DND-41 (cell line): ENCODE results near the gene MALAT1.

Experiments used
- ATAC-seq: fragments of 200-7000 bp; cut with Tn5 transposase; 3 replicates; pipeline ENCODE4 v1.9.1; 2021; ENCODE audit warnings: low read depth; ENCODE audit not compliant: insufficient read depth
- DNase-seq: peaks from one replicate; pipeline ENCODE4 v3.0.0-alpha.2; 2020
- H2AFZ ChIP-seq: 2 replicates; pipeline ENCODE4 v1.6.0; 2012; ENCODE audit warnings: low read depth, low read length
- H3K27ac ChIP-seq: 2 replicates; pipeline ENCODE4 v1.5.1; 2012; ENCODE audit warnings: low read length, inconsistent platforms
- H3K27me3 ChIP-seq: fragments of 200-600 bp; sonication (generic); 2 replicates; pipeline ENCODE4 v1.6.0; 2012; ENCODE audit warnings: low read length, mild to moderate bottlenecking, inconsistent platforms; ENCODE audit not compliant: insufficient read depth, poor library complexity
- H3K36me3 ChIP-seq: 2 replicates; pipeline ENCODE4 v1.5.1; 2012; ENCODE audit warnings: low read length, inconsistent platforms; ENCODE audit not compliant: insufficient read depth
- H3K4me1 ChIP-seq: 2 replicates; pipeline ENCODE4 v1.5.1; 2012; ENCODE audit warnings: mild to moderate bottlenecking, low read length; ENCODE audit not compliant: insufficient read depth
- H3K4me2 ChIP-seq: 2 replicates; pipeline ENCODE4 v1.6.0; 2012; ENCODE audit warnings: mild to moderate bottlenecking, moderate library complexity, low read length, inconsistent platforms; ENCODE audit not compliant: insufficient read depth
- H3K4me3 ChIP-seq, 2 experiments: fragments of 200-600 bp in 1 of 2; shearing (Covaris generic) in 1 of 2; 2 replicates each; pipeline ENCODE4 v1.5.1; 2012 to 2016; ENCODE audit warnings: inconsistent platforms in 2 of 2, low read length in 2 of 2, mild to moderate bottlenecking in 2 of 2, low read depth in 1 of 2, moderate library complexity in 1 of 2
- H3K79me2 ChIP-seq: 2 replicates; pipeline ENCODE4 v1.6.0; 2012; ENCODE audit warnings: low read length, inconsistent platforms; ENCODE audit not compliant: insufficient read depth
- H3K9ac ChIP-seq: 2 replicates; pipeline ENCODE4 v1.6.0; 2012; ENCODE audit warnings: low read depth, mild to moderate bottlenecking, inconsistent platforms, low read length, moderate library complexity
- H3K9me3 ChIP-seq: 2 replicates; pipeline ENCODE4 v1.5.1; 2012; ENCODE audit warnings: low read length, moderate library complexity, mild to moderate bottlenecking, inconsistent platforms; ENCODE audit not compliant: insufficient read depth, severe bottlenecking
- H4K20me1 ChIP-seq: 2 replicates; pipeline ENCODE4 v1.6.0; 2012; ENCODE audit warnings: low read length; ENCODE audit not compliant: insufficient read depth
- EZH2 ChIP-seq: IDR thresholded peaks from 3 replicates; pipeline ENCODE4 v1.6.1; 2012; ENCODE audit warnings: borderline replicate concordance, low read depth, mild to moderate bottlenecking, moderate library complexity, low read length, inconsistent platforms; ENCODE audit not compliant: severe bottlenecking
- TF ChIP-seq, protein P1 (sequence below): IDR thresholded peaks from 2 replicates; pipeline ENCODE4 v1.5.1; 2012; ENCODE audit warnings: borderline replicate concordance, low read length, moderate library complexity, mild to moderate bottlenecking; ENCODE audit not compliant: poor library complexity, severe bottlenecking; ENCODE audit errors: extremely low read depth

The MALAT1 gene

DNA sequence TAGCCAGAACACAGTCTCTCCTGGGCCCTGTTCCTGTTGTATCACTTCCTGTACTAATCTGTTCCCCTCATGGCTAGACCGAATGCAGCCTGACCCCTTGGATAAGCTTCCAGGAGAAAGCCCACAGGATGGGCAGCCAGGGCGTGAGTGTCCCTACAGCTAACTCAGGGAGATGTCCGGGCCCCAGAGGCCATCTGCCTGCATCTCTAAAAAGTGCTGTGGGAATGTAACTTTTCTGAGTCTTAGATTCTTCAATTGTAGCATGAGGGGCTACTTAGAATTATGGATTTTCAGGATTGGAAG, 7.7 kb upstream of the MALAT1 start:
- Histone ChIP-seq H3K4me2 (no peak overlapping the region), H2AFZ (no peak overlapping the region), H3K27ac (no peak overlapping the region), H3K36me3 (no peaks in the 10 kb centered on the region), H3K4me3 (no peak overlapping the region), H3K9ac (no peak overlapping the region), H3K9me3 (no peaks in the 10 kb centered on the region), H3K27me3 (no peaks in the 10 kb centered on the region), H4K20me1 (no peaks in the 10 kb centered on the region), H3K4me1 (peaks cover 9% of the 10 kb centered on the region), H3K79me2 (peaks cover 10% of the 10 kb centered on the region)
- no peak for ATAC-seq
- TF ChIP-seq EZH2 = no peak
- TF ChIP-seq, protein P1, sequence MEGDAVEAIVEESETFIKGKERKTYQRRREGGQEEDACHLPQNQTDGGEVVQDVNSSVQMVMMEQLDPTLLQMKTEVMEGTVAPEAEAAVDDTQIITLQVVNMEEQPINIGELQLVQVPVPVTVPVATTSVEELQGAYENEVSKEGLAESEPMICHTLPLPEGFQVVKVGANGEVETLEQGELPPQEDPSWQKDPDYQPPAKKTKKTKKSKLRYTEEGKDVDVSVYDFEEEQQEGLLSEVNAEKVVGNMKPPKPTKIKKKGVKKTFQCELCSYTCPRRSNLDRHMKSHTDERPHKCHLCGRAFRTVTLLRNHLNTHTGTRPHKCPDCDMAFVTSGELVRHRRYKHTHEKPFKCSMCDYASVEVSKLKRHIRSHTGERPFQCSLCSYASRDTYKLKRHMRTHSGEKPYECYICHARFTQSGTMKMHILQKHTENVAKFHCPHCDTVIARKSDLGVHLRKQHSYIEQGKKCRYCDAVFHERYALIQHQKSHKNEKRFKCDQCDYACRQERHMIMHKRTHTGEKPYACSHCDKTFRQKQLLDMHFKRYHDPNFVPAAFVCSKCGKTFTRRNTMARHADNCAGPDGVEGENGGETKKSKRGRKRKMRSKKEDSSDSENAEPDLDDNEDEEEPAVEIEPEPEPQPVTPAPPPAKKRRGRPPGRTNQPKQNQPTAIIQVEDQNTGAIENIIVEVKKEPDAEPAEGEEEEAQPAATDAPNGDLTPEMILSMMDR = no peak
- no peak for DNase-seq

DNA sequence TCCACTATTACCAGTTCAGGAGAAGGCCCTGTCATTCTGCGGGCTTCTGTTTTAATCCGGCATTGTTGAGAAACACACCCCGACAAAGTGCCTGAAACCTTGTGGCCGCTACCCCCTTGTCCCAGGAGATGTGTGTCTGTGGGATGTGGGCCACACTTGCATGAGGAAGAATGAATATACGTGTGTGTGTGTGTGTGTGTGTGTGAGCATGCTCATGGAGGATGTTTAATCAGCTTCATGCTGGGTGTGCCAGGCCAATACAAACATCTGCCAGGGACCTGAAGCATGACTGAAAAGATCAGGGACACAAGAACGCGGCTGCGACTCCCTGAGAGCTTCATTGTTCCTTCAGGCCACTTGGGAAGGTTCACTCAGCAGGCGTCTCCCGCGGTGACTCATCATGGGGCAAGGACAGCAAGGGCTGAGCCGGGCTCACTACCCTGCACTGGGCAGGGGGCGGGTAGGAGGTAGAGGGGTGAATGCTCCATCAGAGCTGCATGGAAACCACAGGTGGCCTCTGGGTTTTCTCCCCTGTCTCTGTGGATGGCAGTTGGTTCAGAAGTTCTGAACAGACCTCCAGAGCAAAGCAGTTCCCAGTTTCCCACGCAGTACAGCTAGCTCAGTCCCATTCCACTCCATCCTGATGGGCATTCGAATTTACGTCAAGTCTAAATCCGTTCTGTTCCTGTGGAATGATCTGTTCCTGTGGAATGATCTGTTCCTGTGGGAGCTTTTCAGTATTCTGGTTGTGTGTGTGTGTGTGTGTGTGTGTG, 7.0 kb upstream of the MALAT1 start:
- no peak overlapping the region for H3K4me3 ChIP-seq
- no peaks in the 10 kb centered on the region for H3K36me3 ChIP-seq
- H3K4me1 ChIP-seq = peaks cover 16% of the 10 kb centered on the region
- H3K79me2 ChIP-seq = peaks cover 17% of the 10 kb centered on the region
- no peak overlapping the region for H3K27ac ChIP-seq
- ATAC-seq (no peak), DNase-seq (no peak)
- no peak overlapping the region for H2AFZ ChIP-seq
- no peak for TF ChIP-seq EZH2
- TF ChIP-seq, protein P1 = no peak
- H3K4me2 ChIP-seq = no peak overlapping the region
- H3K27me3 ChIP-seq = no peaks in the 10 kb centered on the region
- no peaks in the 10 kb centered on the region for H4K20me1 ChIP-seq
- no peak overlapping the region for H3K9ac ChIP-seq
- no peaks in the 10 kb centered on the region for H3K9me3 ChIP-seq

DNA sequence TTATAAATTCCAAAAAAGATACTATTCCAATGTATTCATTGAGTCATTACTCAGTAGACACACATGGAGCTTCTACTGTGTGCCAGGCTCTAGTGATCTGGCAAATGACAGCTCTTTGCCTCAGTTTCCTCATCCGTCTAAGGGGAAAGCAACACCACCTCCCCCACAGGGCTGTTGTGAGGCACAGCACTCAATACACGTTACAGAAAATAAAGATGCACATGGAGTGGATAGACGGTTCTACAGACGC, 6.5 kb upstream of the MALAT1 start:
- Histone ChIP-seq H3K4me3 (no peak overlapping the region), H4K20me1 (no peaks in the 10 kb centered on the region), H2AFZ (no peak overlapping the region), H3K9me3 (no peaks in the 10 kb centered on the region), H3K27me3 (no peaks in the 10 kb centered on the region), H3K4me1 (peaks cover 19% of the 10 kb centered on the region), H3K9ac (no peak overlapping the region), H3K27ac (no peak overlapping the region), H3K4me2 (no peak overlapping the region), H3K79me2 (peaks cover 21% of the 10 kb centered on the region), H3K36me3 (no peaks in the 10 kb centered on the region)
- TF ChIP-seq EZH2 = no peak
- TF ChIP-seq, protein P1 = no peak
- ATAC-seq (no peak), DNase-seq (no peak)
